Gastroesophageal sphincter (tissue), 3 donors: ENCODE data around the gene BTBD17.

Experiments used
- CTCF ChIP-seq, 4 experiments: fragments of 200-600 bp in 2 of 4; fragments of 450-650 bp in 2 of 4; sonication (generic) in 1 of 4; IDR thresholded peaks; one replicate each; pipeline ENCODE4 v1.5.1; 2017 to 2019; ENCODE audit warnings: antibody characterized with exemption in 4 of 4, mild to moderate bottlenecking in 2 of 4, moderate library complexity in 2 of 4
- EP300 ChIP-seq: sonication (generic); formaldehyde crosslinking; IDR thresholded peaks from one replicate; pipeline ENCODE4 v1.6.1; 2017; ENCODE audit warnings: antibody characterized with exemption, mild to moderate bottlenecking
- POLR2A ChIP-seq, 2 donors: fragments of 450-650 bp; IDR thresholded peaks; one replicate each; pipeline ENCODE4 v1.6.1; 2017; ENCODE audit warnings: antibody characterized with exemption in 2 of 2, mild to moderate bottlenecking in 2 of 2, moderate library complexity in 1 of 2

DNA sequence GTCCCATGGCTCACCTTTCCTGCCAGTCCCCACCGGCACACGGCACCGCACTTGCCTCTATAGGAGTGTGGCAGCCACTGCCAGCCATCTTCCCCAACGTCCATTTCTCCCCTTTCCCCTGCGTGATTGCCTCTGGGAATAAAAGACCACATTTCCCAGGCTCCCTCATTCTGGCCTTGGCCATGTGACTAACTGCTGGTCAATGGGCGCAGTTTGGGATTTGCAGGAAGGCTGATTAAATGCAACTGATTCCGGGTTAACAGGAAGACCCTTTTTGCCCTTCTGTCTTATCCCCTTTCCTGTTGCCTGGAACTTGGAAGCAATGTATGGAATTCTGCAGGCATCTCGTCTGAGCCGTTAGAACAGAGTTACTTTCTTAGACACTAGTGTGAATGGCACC lies 3.0 kb downstream of the BTBD17 start:
- TF ChIP-seq CTCF (IDR thresholded peaks at IDR 0.05) (no peak), EP300 (no peak), POLR2A (IDR thresholded peaks at IDR 0.05) (no peak)
